ENCODE measurements around the gene CDH12. TPM values are rescaled to one million over a fixed set of nuclear protein-coding genes. Genes with fewer than 3 reads are reported as not detected.

CDH12 gene
- total RNA-seq, 1 experiment from 2014 or later: not detected

- no peak overlapping the region for H3K9ac ChIP-seq (ENCODE audit: low read length)
- no peak for TF ChIP-seq CEBPB (IDR thresholded peaks at IDR 0.05; ENCODE audit: low read depth)
- no peak overlapping the region for H3K4me2 ChIP-seq (ENCODE audit: low read length)
- no peak overlapping the region for H3K27ac ChIP-seq (ENCODE audit: low read depth, low read length)
- no peaks in the 10 kb centered on the region for H3K4me1 ChIP-seq (ENCODE audit: control insufficient read depth in 1 of 2, insufficient read depth in 2 of 2, low read length in 2 of 2)
- H3K36me3 ChIP-seq (ENCODE audit: control insufficient read depth in 1 of 2, insufficient read depth in 2 of 2, low read length in 2 of 2): no peaks in the 10 kb centered on the region
- ChIA-PET CTCF (no interaction called here), RAD21 (ENCODE audit: low non-redundant PET in 1 of 2, low total read pairs in 2 of 2, uncharacterized antibody in 2 of 2, unreplicated experiment in 2 of 2) (no interaction called here), POLR2A (no interaction called here)
- no TSS peak for BruUV-seq (replicated peaks)
- H4K20me1 ChIP-seq (ENCODE audit: insufficient read depth): no peaks in the 10 kb centered on the region
- no peak for ATAC-seq
- no peaks in the 10 kb centered on the region for H3K9me2 ChIP-seq (ENCODE audit: insufficient read depth)
- no peaks in the 10 kb centered on the region for H3K79me2 ChIP-seq (ENCODE audit: insufficient read depth, low read length)
- peaks cover 13 to 18% of the 10 kb centered on the region in 2 experiments; a peak in 2 of 4 replicates for H3K9me3 ChIP-seq (ENCODE audit: control insufficient read depth in 1 of 2, insufficient read depth in 1 of 2, low read depth in 1 of 2, low read length in 2 of 2)
- DNase-seq (ENCODE audit: low read depth, low spot score): no peak
- no peaks in the 10 kb centered on the region for H3K27me3 ChIP-seq (ENCODE audit: insufficient read depth, low read length)
- intact Hi-C loops (cut with micrococcal nuclease): no loop called here
- no peak overlapping the region for H2AFZ ChIP-seq (ENCODE audit: low read depth, low read length, poor library complexity, severe bottlenecking)
- H3K4me3 ChIP-seq (replicated peaks in 1 of 2; ENCODE audit: low read depth in 1 of 2, low read length in 2 of 2): no peak overlapping the region
Measured at GRCh38 chr5:21792748-21793147, 1060.4 kb downstream of the CDH12 start.

- no peak overlapping the region for H3K27ac ChIP-seq (ENCODE audit: low read depth, low read length)
- no peaks in the 10 kb centered on the region for H3K36me3 ChIP-seq (ENCODE audit: control insufficient read depth in 1 of 2, insufficient read depth in 2 of 2, low read length in 2 of 2)
- ChIA-PET CTCF (no interaction called here), POLR2A (no interaction called here), RAD21 (ENCODE audit: low non-redundant PET in 1 of 2, low total read pairs in 2 of 2, uncharacterized antibody in 2 of 2, unreplicated experiment in 2 of 2) (no interaction called here)
- H3K4me2 ChIP-seq (ENCODE audit: low read length): no peak overlapping the region
- H3K27me3 ChIP-seq (ENCODE audit: insufficient read depth, low read length): no peaks in the 10 kb centered on the region
- no TSS peak for BruUV-seq (replicated peaks)
- intact Hi-C loops (cut with micrococcal nuclease): no loop called here
- ATAC-seq: no peak
- TF ChIP-seq POLR2A (IDR thresholded peaks at IDR 0.05; ENCODE audit: borderline replicate concordance, extremely low read depth, insufficient read depth, insufficient read length) (no peak), CEBPB (IDR thresholded peaks at IDR 0.05; ENCODE audit: low read depth) (no peak), ZNF274 (IDR thresholded peaks at IDR 0.05; ENCODE audit: low read depth, low read length) (no peak), POLR2AphosphoS5 (IDR thresholded peaks at IDR 0.05; ENCODE audit: low read depth, low read length) (no peak), FOSL1 (IDR thresholded peaks at IDR 0.05; ENCODE audit: low read depth) (no peak), ZFX (IDR thresholded peaks at IDR 0.05) (no peak), SRF (IDR thresholded peaks at IDR 0.05; ENCODE audit: low read depth) (no peak), CBX3 (IDR thresholded peaks at IDR 0.05; ENCODE audit: low read depth) (no peak)
- no peak overlapping the region for H2AFZ ChIP-seq (ENCODE audit: low read depth, low read length, poor library complexity, severe bottlenecking)
- no peak overlapping the region for H3K9ac ChIP-seq (ENCODE audit: low read length)
- no peak overlapping the region for H3K4me3 ChIP-seq (replicated peaks in 1 of 2; ENCODE audit: low read depth in 1 of 2, low read length in 2 of 2)
- peaks cover 17 to 18% of the 10 kb centered on the region in 2 experiments; a peak in 2 of 4 replicates for H3K9me3 ChIP-seq (ENCODE audit: control insufficient read depth in 1 of 2, insufficient read depth in 1 of 2, low read depth in 1 of 2, low read length in 2 of 2)
- no peaks in the 10 kb centered on the region for H4K20me1 ChIP-seq (ENCODE audit: insufficient read depth)
- no peak for DNase-seq (ENCODE audit: low read depth, low spot score)
- no peaks in the 10 kb centered on the region for H3K4me1 ChIP-seq (ENCODE audit: control insufficient read depth in 1 of 2, insufficient read depth in 2 of 2, low read length in 2 of 2)
- H3K79me2 ChIP-seq (ENCODE audit: insufficient read depth, low read length): no peaks in the 10 kb centered on the region
- H3K9me2 ChIP-seq (ENCODE audit: insufficient read depth): no peaks in the 10 kb centered on the region
Measured at GRCh38 chr5:21791304-21791703, 1061.8 kb downstream of the CDH12 start.
